ENCODE results near the gene RHO. TPM values are rescaled to one million over a fixed set of nuclear protein-coding genes. Genes with fewer than 3 reads are reported as not detected.
A peak's percentile ranks its signal among the peaks of the same experiment; 100 is the strongest.

Gene RHO
- total and polyA plus RNA-seq, 2 donors (not counting 3 experiments of a cell fraction or from before 2014, with no cell fraction given), result not detected

GRCh38 chr3:129481766-129482332 is 46.6 kb upstream of the RHO start:
- BruUV-seq (replicated peaks), result no TSS peak
- Histone ChIP-seq H3K9me3 (replicated peaks; ENCODE audit: control insufficient read depth, insufficient read depth, low read length) (no peaks in the 10 kb centered on the region), H3K4me2 (ENCODE audit: insufficient read depth, low read length) (peak overlapping the region; percentile 22), H3K27ac (ENCODE audit: insufficient read depth, low read depth, low read length) (peak overlapping the region; percentile 69), H3K9me1 (replicated peaks; ENCODE audit: control insufficient read depth, extremely low read depth, insufficient read depth, low read length) (no peaks in the 10 kb centered on the region), H3K27me3 (ENCODE audit: control insufficient read depth in 2 of 2, insufficient read depth in 2 of 2, low read length in 2 of 2) (no peaks in the 10 kb centered on the region), H3K79me2 (ENCODE audit: control insufficient read depth, insufficient read depth, low read length) (no peaks in the 10 kb centered on the region), H3K36me3 (ENCODE audit: control insufficient read depth in 2 of 2, extremely low read depth in 1 of 2, insufficient read depth in 2 of 2, low read length in 2 of 2) (peaks cover 6 to 15% of the 10 kb centered on the region in 2 experiments), H3K4me3 (replicated peaks in 1 of 3; ENCODE audit: insufficient read depth in 1 of 3, low read depth in 1 of 3, low read length in 3 of 3) (no peak overlapping the region), H4K20me1 (replicated peaks; ENCODE audit: control insufficient read depth, extremely low read depth, insufficient read depth, low read length) (no peaks in the 10 kb centered on the region), H3K4me1 (ENCODE audit: control insufficient read depth, extremely low read depth, insufficient read depth, low read length) (peaks cover 11% of the 10 kb centered on the region), H2AFZ (ENCODE audit: low read depth, low read length) (peak overlapping the region; percentile 2), H3K9ac (replicated peaks; ENCODE audit: extremely low read depth, insufficient read depth, low read length) (peak overlapping the region; percentile 44)
- intact Hi-C loops (cut with micrococcal nuclease), result loop anchor here (1.0 kb wide), 1 partner anchor 99 kb away; no protein-coding TSS in a partner anchor
- dilution Hi-C loops (cut with MboI; ENCODE audit: extremely low pct_ligation_motif_present, low sequenced_read_pairs), result no loop called here
- DNase-seq (ENCODE audit: low read depth, low spot score), result peak; percentile 17
- FAIRE-seq, result peak; percentile 87
- CTCF ChIA-PET, result interaction anchor here (1.1 to 3.8 kb wide), 3 partner anchors 8 to 98 kb away, joined by 3 to 20 read pairs (median 10); no protein-coding TSS in a partner anchor
- POLR2A ChIA-PET, result no interaction called here
- TF ChIP-seq MAX (IDR thresholded peaks at IDR 0.05; ENCODE audit: insufficient read depth, insufficient read length) (no peak), JUN (IDR thresholded peaks at IDR 0.05; ENCODE audit: borderline replicate concordance, insufficient read depth, insufficient read length, low read depth) (no peak), FOS (IDR thresholded peaks at IDR 0.05; ENCODE audit: borderline replicate concordance, insufficient read depth, low read length) (no peak), POLR2A (IDR thresholded peaks at IDR 0.05; ENCODE audit: low read depth, low read length) (no peak), GATA2 (IDR thresholded peaks at IDR 0.05; ENCODE audit: insufficient read depth, insufficient read length, low read depth, low read length) (no peak), EZH2 (IDR thresholded peaks at IDR 0.05; ENCODE audit: borderline replicate concordance, low read depth, low read length, severe bottlenecking) (no peak), POLR2AphosphoS5 (IDR thresholded peaks at IDR 0.05; ENCODE audit: insufficient read depth, low read depth, low read length) (no peak), MYC (IDR thresholded peaks at IDR 0.05; ENCODE audit: low read depth, low read length) (no peak)
- TF ChIP-seq, protein P1, sequence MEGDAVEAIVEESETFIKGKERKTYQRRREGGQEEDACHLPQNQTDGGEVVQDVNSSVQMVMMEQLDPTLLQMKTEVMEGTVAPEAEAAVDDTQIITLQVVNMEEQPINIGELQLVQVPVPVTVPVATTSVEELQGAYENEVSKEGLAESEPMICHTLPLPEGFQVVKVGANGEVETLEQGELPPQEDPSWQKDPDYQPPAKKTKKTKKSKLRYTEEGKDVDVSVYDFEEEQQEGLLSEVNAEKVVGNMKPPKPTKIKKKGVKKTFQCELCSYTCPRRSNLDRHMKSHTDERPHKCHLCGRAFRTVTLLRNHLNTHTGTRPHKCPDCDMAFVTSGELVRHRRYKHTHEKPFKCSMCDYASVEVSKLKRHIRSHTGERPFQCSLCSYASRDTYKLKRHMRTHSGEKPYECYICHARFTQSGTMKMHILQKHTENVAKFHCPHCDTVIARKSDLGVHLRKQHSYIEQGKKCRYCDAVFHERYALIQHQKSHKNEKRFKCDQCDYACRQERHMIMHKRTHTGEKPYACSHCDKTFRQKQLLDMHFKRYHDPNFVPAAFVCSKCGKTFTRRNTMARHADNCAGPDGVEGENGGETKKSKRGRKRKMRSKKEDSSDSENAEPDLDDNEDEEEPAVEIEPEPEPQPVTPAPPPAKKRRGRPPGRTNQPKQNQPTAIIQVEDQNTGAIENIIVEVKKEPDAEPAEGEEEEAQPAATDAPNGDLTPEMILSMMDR (IDR thresholded peaks at IDR 0.05; ENCODE audit: extremely low read depth in 1 of 2, insufficient read depth in 1 of 2, low read depth in 1 of 2, low read length in 2 of 2), result no peak

Data from endothelial cell of umbilical vein (primary cell).